ENCODE results near the gene AFAP1. TPM values are rescaled to one million over a fixed set of nuclear protein-coding genes. Genes with fewer than 3 reads are reported as not detected.

AFAP1 gene
- total and polyA plus RNA-seq, 2 donors (not counting 1 experiment from before 2014, with no cell fraction given): 0.03 to 0.44 TPM

DNA sequence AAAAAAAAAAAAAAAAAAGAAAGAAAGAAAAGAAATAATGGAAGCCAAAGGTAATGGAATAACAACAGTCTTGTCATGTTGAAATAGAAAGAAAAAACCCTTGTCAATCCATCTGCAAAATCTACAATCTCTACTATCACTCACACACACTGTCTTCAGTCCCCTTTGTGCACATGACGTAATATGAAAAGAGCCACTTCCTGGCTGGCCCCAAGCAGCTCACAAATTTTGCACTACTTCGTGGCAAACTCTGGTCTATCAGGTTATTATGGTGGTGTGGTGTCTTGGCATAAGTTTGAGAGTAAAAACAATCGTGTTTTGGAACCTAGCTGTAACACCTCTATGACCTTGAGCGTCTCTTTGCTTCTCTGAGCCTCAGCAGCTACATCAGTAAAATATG, 8.3 kb upstream of the AFAP1 start:
- Histone ChIP-seq H3K4me3 (ENCODE audit: control extremely low read depth in 1 of 5, extremely low read depth in 1 of 5, insufficient read depth in 1 of 5, low read depth in 2 of 5, low read length in 4 of 5) (no peak overlapping the region), H3K9me3 (ENCODE audit: control extremely low read depth in 1 of 3, control insufficient read depth in 2 of 3, insufficient read depth in 1 of 3, low read length in 2 of 3) (peaks cover 0 to 5% (median 0%) of the 10 kb centered on the region in 3 donors), H3K79me2 (ENCODE audit: control insufficient read depth, insufficient read depth, low read length) (no peaks in the 10 kb centered on the region), H3K4me2 (replicated peaks; ENCODE audit: low read depth, low read length, poor library complexity, severe bottlenecking) (no peak overlapping the region), H2AFZ (ENCODE audit: insufficient read depth, low read depth, low read length, poor library complexity, severe bottlenecking) (no peak overlapping the region), H3K9ac (ENCODE audit: low read length) (no peak overlapping the region), H3K27ac (ENCODE audit: low read length in 2 of 2) (no peak overlapping the region), H4K20me1 (ENCODE audit: control insufficient read depth, insufficient read depth, low read length, poor library complexity, severe bottlenecking) (no peaks in the 10 kb centered on the region), H3K27me3 (replicated peaks in 1 of 4; ENCODE audit: control extremely low read depth in 1 of 4, control insufficient read depth in 3 of 4, insufficient read depth in 4 of 4, low read length in 3 of 4) (no peaks in the 10 kb centered on the region), H3K4me1 (ENCODE audit: control insufficient read depth in 2 of 2, insufficient read depth in 2 of 2, low read length in 2 of 2) (no peaks in the 10 kb centered on the region), H3K36me3 (replicated peaks in 1 of 2; ENCODE audit: control extremely low read depth in 1 of 2, control insufficient read depth in 1 of 2, extremely low read depth in 1 of 2, insufficient read depth in 2 of 2, low read length in 1 of 2) (no peaks in the 10 kb centered on the region)
- 27% methylated on average over 2 of the region's 4 CpGs for WGBS (ENCODE audit: insufficient coverage)
- Mint-ChIP-seq H3K4me3 (no peak overlapping the region), H3K4me1 (no peaks in the 10 kb centered on the region), H3K27me3 (peaks cover 30% of the 10 kb centered on the region), H3K9me3 (ENCODE audit: insufficient read depth) (no peaks in the 10 kb centered on the region), H3K27ac (no peak overlapping the region)
- no peak for ATAC-seq (ENCODE audit: low read depth)
- intact Hi-C loops (cut with micrococcal nuclease): no loop called here
- no peak for TF ChIP-seq EZH2 (IDR thresholded peaks at IDR 0.05; ENCODE audit: borderline replicate concordance, insufficient read depth, low read depth, low read length, poor library complexity, severe bottlenecking)
- TF ChIP-seq, protein P1, sequence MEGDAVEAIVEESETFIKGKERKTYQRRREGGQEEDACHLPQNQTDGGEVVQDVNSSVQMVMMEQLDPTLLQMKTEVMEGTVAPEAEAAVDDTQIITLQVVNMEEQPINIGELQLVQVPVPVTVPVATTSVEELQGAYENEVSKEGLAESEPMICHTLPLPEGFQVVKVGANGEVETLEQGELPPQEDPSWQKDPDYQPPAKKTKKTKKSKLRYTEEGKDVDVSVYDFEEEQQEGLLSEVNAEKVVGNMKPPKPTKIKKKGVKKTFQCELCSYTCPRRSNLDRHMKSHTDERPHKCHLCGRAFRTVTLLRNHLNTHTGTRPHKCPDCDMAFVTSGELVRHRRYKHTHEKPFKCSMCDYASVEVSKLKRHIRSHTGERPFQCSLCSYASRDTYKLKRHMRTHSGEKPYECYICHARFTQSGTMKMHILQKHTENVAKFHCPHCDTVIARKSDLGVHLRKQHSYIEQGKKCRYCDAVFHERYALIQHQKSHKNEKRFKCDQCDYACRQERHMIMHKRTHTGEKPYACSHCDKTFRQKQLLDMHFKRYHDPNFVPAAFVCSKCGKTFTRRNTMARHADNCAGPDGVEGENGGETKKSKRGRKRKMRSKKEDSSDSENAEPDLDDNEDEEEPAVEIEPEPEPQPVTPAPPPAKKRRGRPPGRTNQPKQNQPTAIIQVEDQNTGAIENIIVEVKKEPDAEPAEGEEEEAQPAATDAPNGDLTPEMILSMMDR (IDR thresholded peaks at IDR 0.05): no peak
- ChIA-PET CTCF (no interaction called here), POLR2A (no interaction called here)
- DNase-seq: no peak

DNA sequence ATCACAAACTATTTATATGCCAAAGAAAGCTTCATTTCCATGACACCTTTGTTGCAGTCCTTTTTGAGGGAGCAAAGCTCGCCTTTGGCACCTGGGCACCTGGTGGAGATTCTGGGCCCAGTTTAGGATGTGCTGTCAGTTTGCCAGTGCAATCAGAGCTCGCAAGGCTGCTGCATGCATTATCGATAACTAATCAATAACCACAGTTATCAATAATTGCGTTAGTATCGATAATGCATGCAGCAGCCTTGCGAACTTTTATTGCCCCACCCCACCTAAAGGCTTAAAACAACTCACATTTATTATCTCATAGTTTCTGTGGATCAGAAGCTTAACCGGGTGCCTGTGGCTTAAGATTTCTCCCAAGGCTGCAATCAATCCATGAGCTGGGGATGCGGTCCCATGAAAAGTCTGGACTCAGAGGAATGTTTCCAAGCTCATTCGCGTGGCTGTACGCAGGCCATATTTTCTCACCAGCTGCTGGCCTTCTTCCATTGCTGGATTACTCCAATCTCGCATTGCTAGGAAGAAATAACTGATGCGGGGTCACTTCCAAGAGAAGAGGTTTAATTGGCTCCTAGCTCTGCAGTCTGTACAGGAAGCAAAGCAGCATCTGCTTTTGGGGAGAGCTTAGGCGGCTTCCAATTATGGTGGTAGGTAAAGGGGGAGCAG, 6.2 kb upstream of the AFAP1 start:
- peaks cover 0 to 6% (median 0%) of the 10 kb centered on the region in 3 donors for H3K9me3 ChIP-seq (ENCODE audit: control extremely low read depth in 1 of 3, control insufficient read depth in 2 of 3, insufficient read depth in 1 of 3, low read length in 2 of 3)
- H3K4me2 ChIP-seq (replicated peaks; ENCODE audit: low read depth, low read length, poor library complexity, severe bottlenecking): no peak overlapping the region
- no peaks in the 10 kb centered on the region for H4K20me1 ChIP-seq (ENCODE audit: control insufficient read depth, insufficient read depth, low read length, poor library complexity, severe bottlenecking)
- H3K9ac ChIP-seq (ENCODE audit: low read length): no peak overlapping the region
- H3K4me1 ChIP-seq (ENCODE audit: control insufficient read depth in 2 of 2, insufficient read depth in 2 of 2, low read length in 2 of 2): no peaks in the 10 kb centered on the region
- no peaks in the 10 kb centered on the region for H3K9me3 Mint-ChIP-seq (ENCODE audit: insufficient read depth)
- no peak overlapping the region for H3K27ac Mint-ChIP-seq
- ChIA-PET CTCF (no interaction called here), POLR2A (no interaction called here)
- 80% methylated on average over 11 of the region's 14 CpGs for WGBS (ENCODE audit: insufficient coverage)
- no peak overlapping the region for H3K27ac ChIP-seq (ENCODE audit: low read length in 2 of 2)
- H3K4me1 Mint-ChIP-seq: no peaks in the 10 kb centered on the region
- DNase-seq (no peak), ATAC-seq (ENCODE audit: low read depth) (no peak)
- intact Hi-C loops (cut with micrococcal nuclease): no loop called here
- no peak overlapping the region for H3K4me3 ChIP-seq (ENCODE audit: control extremely low read depth in 1 of 5, extremely low read depth in 1 of 5, insufficient read depth in 1 of 5, low read depth in 2 of 5, low read length in 4 of 5)
- H3K36me3 ChIP-seq (replicated peaks in 1 of 2; ENCODE audit: control extremely low read depth in 1 of 2, control insufficient read depth in 1 of 2, extremely low read depth in 1 of 2, insufficient read depth in 2 of 2, low read length in 1 of 2): no peaks in the 10 kb centered on the region
- TF ChIP-seq EZH2 (IDR thresholded peaks at IDR 0.05; ENCODE audit: borderline replicate concordance, insufficient read depth, low read depth, low read length, poor library complexity, severe bottlenecking): no peak
- TF ChIP-seq, protein P1 (IDR thresholded peaks at IDR 0.05): no peak
- H3K79me2 ChIP-seq (ENCODE audit: control insufficient read depth, insufficient read depth, low read length): no peaks in the 10 kb centered on the region
- peaks cover 33% of the 10 kb centered on the region for H3K27me3 Mint-ChIP-seq
- H3K27me3 ChIP-seq (replicated peaks in 1 of 4; ENCODE audit: control extremely low read depth in 1 of 4, control insufficient read depth in 3 of 4, insufficient read depth in 4 of 4, low read length in 3 of 4): no peaks in the 10 kb centered on the region
- no peak overlapping the region for H2AFZ ChIP-seq (ENCODE audit: insufficient read depth, low read depth, low read length, poor library complexity, severe bottlenecking)
- no peak overlapping the region for H3K4me3 Mint-ChIP-seq

All from B cell (primary cell).